ENCODE data around the gene NTRK3.

The NTRK3 gene

GRCh38 chr15:88012688-88013087 lies 243.9 kb downstream of the NTRK3 start:
- no peak for TF ChIP-seq CTCF (conservative IDR thresholded peaks at IDR 0.05)
- no peak overlapping the region for H3K27ac ChIP-seq

GRCh38 chr15:88012233-88012632 lies 244.3 kb downstream of the NTRK3 start:
- TF ChIP-seq CTCF (conservative IDR thresholded peaks at IDR 0.05), result no peak
- H3K27ac ChIP-seq, result no peak overlapping the region

GRCh38 chr15:88011533-88011932 lies 245.0 kb downstream of the NTRK3 start:
- no peak for TF ChIP-seq CTCF (conservative IDR thresholded peaks at IDR 0.05)

GRCh38 chr15:88006146-88006545 lies 250.4 kb downstream of the NTRK3 start:
- H3K27ac ChIP-seq, result no peak overlapping the region
- no peak for TF ChIP-seq CTCF (conservative IDR thresholded peaks at IDR 0.05)

More at GRCh38 chr15:88011533-88011932, 245.0 kb downstream of the NTRK3 start:
- no peak overlapping the region for H3K27ac ChIP-seq

GRCh38 chr15:88004399-88004798 lies 252.1 kb downstream of the NTRK3 start:
- H3K27ac ChIP-seq, result no peak overlapping the region; the same call in 1 of the 2 replicates
- no peak; the same call in 1 of the 2 replicates for TF ChIP-seq CTCF (conservative IDR thresholded peaks at IDR 0.05)

- TF ChIP-seq CTCF (conservative IDR thresholded peaks at IDR 0.05), result peak; percentile 63
- no peak overlapping the region for H3K27ac ChIP-seq
These were observed 252.8 kb downstream of the NTRK3 start for GRCh38 chr15:88003541-88004327.

GRCh38 chr15:88002706-88003105 lies 253.8 kb downstream of the NTRK3 start:
- no peak for TF ChIP-seq CTCF (conservative IDR thresholded peaks at IDR 0.05)

More at GRCh38 chr15:88002706-88003105, 253.8 kb downstream of the NTRK3 start:
- H3K27ac ChIP-seq, result no peak overlapping the region

Data from VCaP (cell line).